ENCODE measurements around the gene NELL2.

The NELL2 gene

GRCh38 chr12:44588651-44589050 lies 287.5 kb downstream of the NELL2 start:
- Histone ChIP-seq H3K36me3 (replicated peaks in 1 of 2; ENCODE audit: control insufficient read depth in 2 of 2, insufficient read depth in 2 of 2, low read length in 2 of 2) (peaks cover 2 to 14% of the 10 kb centered on the region in 2 donors), H3K18ac (ENCODE audit: low read length) (no peak overlapping the region), H3K27ac (replicated peaks; ENCODE audit: low read length) (no peak overlapping the region), H3K27me3 (ENCODE audit: control insufficient read depth in 3 of 3, insufficient read depth in 3 of 3, low read depth in 1 of 3, low read length in 3 of 3) (no peaks in the 10 kb centered on the region), H3K9ac (ENCODE audit: low read depth, low read length, poor library complexity) (no peak overlapping the region), H2AK5ac (ENCODE audit: low read depth, low read length) (no peak overlapping the region), H3K14ac (ENCODE audit: low read length) (no peak overlapping the region), H3K4ac (ENCODE audit: low read length) (no peak overlapping the region), H3K79me1 (ENCODE audit: low read depth, low read length) (no peaks in the 10 kb centered on the region), H3K9me3 (replicated peaks in 1 of 2; ENCODE audit: control insufficient read depth in 2 of 2, insufficient read depth in 1 of 2, low read depth in 1 of 2, low read length in 2 of 2) (peaks cover 0 to 4% of the 10 kb centered on the region in 2 donors), H3K4me3 (ENCODE audit: low read length in 2 of 2) (no peak overlapping the region), H3K23ac (ENCODE audit: low read depth, low read length, poor library complexity) (no peak overlapping the region), H4K91ac (ENCODE audit: low read depth, low read length, poor library complexity) (no peak overlapping the region), H2BK5ac (ENCODE audit: low read length) (no peak overlapping the region), H2BK12ac (ENCODE audit: low read length) (no peak overlapping the region), H3K4me1 (ENCODE audit: control insufficient read depth in 2 of 2, insufficient read depth in 1 of 2, low read depth in 1 of 2, low read length in 2 of 2) (peaks cover 0 to 4% of the 10 kb centered on the region in 2 donors), H4K8ac (ENCODE audit: low read depth, low read length) (no peak overlapping the region), H3K4me2 (ENCODE audit: insufficient read depth, low read length, poor library complexity, severe bottlenecking) (no peak overlapping the region), H2BK15ac (ENCODE audit: low read length) (no peak overlapping the region), H2BK120ac (ENCODE audit: low read depth, low read length) (no peak overlapping the region), H2AFZ (ENCODE audit: low read length) (no peak overlapping the region)
- WGBS, 2 donors (ENCODE audit: extremely low coverage in 2 of 2, insufficient read length in 2 of 2, insufficient replicate concordance in 1 of 2) = no CpG with 5 or more reads among the region's 1 CpG
- no peak for DNase-seq (ENCODE audit: low spot score)

DNA sequence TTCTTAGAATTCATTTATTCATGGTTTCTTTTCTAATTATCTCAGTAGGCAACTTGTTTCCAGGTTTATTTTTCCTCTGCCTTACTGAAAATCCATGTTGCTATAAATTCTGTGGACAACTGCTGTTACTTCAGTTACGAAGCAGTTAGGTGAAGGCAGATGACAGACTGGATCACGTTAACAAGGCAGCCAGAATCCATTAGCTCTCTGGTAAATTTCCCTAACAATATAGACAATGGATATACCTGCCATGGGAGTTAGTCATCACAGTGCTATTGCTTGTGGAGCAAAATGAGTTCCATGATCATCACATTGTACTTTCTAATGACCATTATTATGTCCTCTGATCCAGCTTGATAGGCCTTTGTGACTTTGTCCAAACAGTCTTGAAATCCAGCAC lies 291.5 kb downstream of the NELL2 start:
- Histone ChIP-seq H3K23ac (ENCODE audit: low read depth, low read length, poor library complexity) (no peak overlapping the region), H3K4ac (ENCODE audit: low read length) (no peak overlapping the region), H2BK15ac (ENCODE audit: low read length) (no peak overlapping the region), H2AFZ (ENCODE audit: low read length) (no peak overlapping the region), H3K4me3 (ENCODE audit: low read length in 2 of 2) (no peak overlapping the region), H3K79me1 (ENCODE audit: low read depth, low read length) (no peaks in the 10 kb centered on the region), H3K4me1 (ENCODE audit: control insufficient read depth in 2 of 2, insufficient read depth in 1 of 2, low read depth in 1 of 2, low read length in 2 of 2) (peaks cover 15 to 16% of the 10 kb centered on the region in 2 donors), H3K4me2 (ENCODE audit: insufficient read depth, low read length, poor library complexity, severe bottlenecking) (no peak overlapping the region), H4K91ac (ENCODE audit: low read depth, low read length, poor library complexity) (no peak overlapping the region), H3K14ac (ENCODE audit: low read length) (no peak overlapping the region), H2BK120ac (ENCODE audit: low read depth, low read length) (no peak overlapping the region), H3K36me3 (replicated peaks in 1 of 2; ENCODE audit: control insufficient read depth in 2 of 2, insufficient read depth in 2 of 2, low read length in 2 of 2) (peaks cover 2 to 5% of the 10 kb centered on the region in 2 donors), H3K18ac (ENCODE audit: low read length) (no peak overlapping the region), H3K27ac (replicated peaks; ENCODE audit: low read length) (no peak overlapping the region), H4K8ac (ENCODE audit: low read depth, low read length) (no peak overlapping the region), H3K9me3 (replicated peaks in 1 of 2; ENCODE audit: control insufficient read depth in 2 of 2, insufficient read depth in 1 of 2, low read depth in 1 of 2, low read length in 2 of 2) (peaks cover 0 to 4% of the 10 kb centered on the region in 2 donors), H2BK12ac (ENCODE audit: low read length) (no peak overlapping the region), H3K9ac (ENCODE audit: low read depth, low read length, poor library complexity) (no peak overlapping the region), H3K27me3 (ENCODE audit: control insufficient read depth in 3 of 3, insufficient read depth in 3 of 3, low read depth in 1 of 3, low read length in 3 of 3) (no peaks in the 10 kb centered on the region), H2BK5ac (ENCODE audit: low read length) (no peak overlapping the region), H2AK5ac (ENCODE audit: low read depth, low read length) (no peak overlapping the region)
- no peak for DNase-seq (ENCODE audit: low spot score)
- WGBS, 2 donors (ENCODE audit: extremely low coverage in 2 of 2, insufficient read length in 2 of 2, insufficient replicate concordance in 1 of 2) = no CpG with 5 or more reads among the region's 2 CpGs

- Histone ChIP-seq H3K14ac (ENCODE audit: low read length) (no peak overlapping the region), H2BK15ac (ENCODE audit: low read length) (no peak overlapping the region), H3K4ac (ENCODE audit: low read length) (no peak overlapping the region), H3K27me3 (ENCODE audit: control insufficient read depth in 3 of 3, insufficient read depth in 3 of 3, low read depth in 1 of 3, low read length in 3 of 3) (no peaks in the 10 kb centered on the region), H3K9ac (ENCODE audit: low read depth, low read length, poor library complexity) (no peak overlapping the region), H2AFZ (ENCODE audit: low read length) (no peak overlapping the region), H2AK5ac (ENCODE audit: low read depth, low read length) (no peak overlapping the region), H3K4me1 (ENCODE audit: control insufficient read depth in 2 of 2, insufficient read depth in 1 of 2, low read depth in 1 of 2, low read length in 2 of 2) (peaks cover 15 to 16% of the 10 kb centered on the region in 2 donors), H2BK120ac (ENCODE audit: low read depth, low read length) (no peak overlapping the region), H3K23ac (ENCODE audit: low read depth, low read length, poor library complexity) (no peak overlapping the region), H2BK5ac (ENCODE audit: low read length) (no peak overlapping the region), H3K4me2 (ENCODE audit: insufficient read depth, low read length, poor library complexity, severe bottlenecking) (no peak overlapping the region), H3K18ac (ENCODE audit: low read length) (peak overlapping the region; percentile 86), H4K91ac (ENCODE audit: low read depth, low read length, poor library complexity) (no peak overlapping the region), H4K8ac (ENCODE audit: low read depth, low read length) (no peak overlapping the region), H3K4me3 (ENCODE audit: low read length in 2 of 2) (no peak overlapping the region), H3K9me3 (replicated peaks in 1 of 2; ENCODE audit: control insufficient read depth in 2 of 2, insufficient read depth in 1 of 2, low read depth in 1 of 2, low read length in 2 of 2) (peaks cover 0 to 10% of the 10 kb centered on the region in 2 donors), H3K79me1 (ENCODE audit: low read depth, low read length) (no peaks in the 10 kb centered on the region), H3K27ac (replicated peaks; ENCODE audit: low read length) (peak overlapping the region; percentile 90), H2BK12ac (ENCODE audit: low read length) (no peak overlapping the region), H3K36me3 (replicated peaks in 1 of 2; ENCODE audit: control insufficient read depth in 2 of 2, insufficient read depth in 2 of 2, low read length in 2 of 2) (no peaks in the 10 kb centered on the region)
- 100% methylated on average over 2 of the region's 3 CpGs for WGBS, 2 donors (ENCODE audit: extremely low coverage in 2 of 2, insufficient read length in 2 of 2, insufficient replicate concordance in 1 of 2)
- no peak for DNase-seq (ENCODE audit: low spot score)
Measured at GRCh38 chr12:44582521-44582920, 293.6 kb downstream of the NELL2 start.

GRCh38 chr12:44581642-44582242 lies 294.4 kb downstream of the NELL2 start:
- H3K27ac ChIP-seq (replicated peaks; ENCODE audit: low read length) = peak overlapping the region; percentile 90
- WGBS, 2 donors (ENCODE audit: extremely low coverage in 2 of 2, insufficient read length in 2 of 2, insufficient replicate concordance in 1 of 2) = no CpG with 5 or more reads among the region's 1 CpG
- DNase-seq (ENCODE audit: low spot score) = peak; percentile 49

More at GRCh38 chr12:44581642-44582242, 294.4 kb downstream of the NELL2 start:
- no peak overlapping the region for H2BK120ac ChIP-seq (ENCODE audit: low read depth, low read length)
- no peak overlapping the region for H2AFZ ChIP-seq (ENCODE audit: low read length)
- H2BK5ac ChIP-seq (ENCODE audit: low read length) = no peak overlapping the region
- H2AK5ac ChIP-seq (ENCODE audit: low read depth, low read length) = no peak overlapping the region
- H4K91ac ChIP-seq (ENCODE audit: low read depth, low read length, poor library complexity) = no peak overlapping the region
- H3K27me3 ChIP-seq (ENCODE audit: control insufficient read depth in 3 of 3, insufficient read depth in 3 of 3, low read depth in 1 of 3, low read length in 3 of 3) = no peaks in the 10 kb centered on the region
- H3K18ac ChIP-seq (ENCODE audit: low read length) = no peak overlapping the region
- H3K4me2 ChIP-seq (ENCODE audit: insufficient read depth, low read length, poor library complexity, severe bottlenecking) = no peak overlapping the region
- H4K8ac ChIP-seq (ENCODE audit: low read depth, low read length) = no peak overlapping the region
- no peak overlapping the region for H3K4me3 ChIP-seq (ENCODE audit: low read length in 2 of 2)
- H2BK15ac ChIP-seq (ENCODE audit: low read length) = no peak overlapping the region
- H3K79me1 ChIP-seq (ENCODE audit: low read depth, low read length) = no peaks in the 10 kb centered on the region
- H2BK12ac ChIP-seq (ENCODE audit: low read length) = no peak overlapping the region
- no peaks in the 10 kb centered on the region for H3K36me3 ChIP-seq (replicated peaks in 1 of 2; ENCODE audit: control insufficient read depth in 2 of 2, insufficient read depth in 2 of 2, low read length in 2 of 2)
- H3K4ac ChIP-seq (ENCODE audit: low read length) = no peak overlapping the region
- H3K9me3 ChIP-seq (replicated peaks in 1 of 2; ENCODE audit: control insufficient read depth in 2 of 2, insufficient read depth in 1 of 2, low read depth in 1 of 2, low read length in 2 of 2) = peaks cover 0 to 10% of the 10 kb centered on the region in 2 donors
- H3K23ac ChIP-seq (ENCODE audit: low read depth, low read length, poor library complexity) = no peak overlapping the region
- peaks cover 15 to 16% of the 10 kb centered on the region in 2 donors for H3K4me1 ChIP-seq (ENCODE audit: control insufficient read depth in 2 of 2, insufficient read depth in 1 of 2, low read depth in 1 of 2, low read length in 2 of 2)
- H3K14ac ChIP-seq (ENCODE audit: low read length) = no peak overlapping the region
- H3K9ac ChIP-seq (ENCODE audit: low read depth, low read length, poor library complexity) = no peak overlapping the region
